GM12878 (cell line): Measurements from ENCODE around the gene SMIM43. TPM values are rescaled to one million over a fixed set of nuclear protein-coding genes. Genes with fewer than 3 reads are reported as not detected.

Experiments
- BCL11A ChIP-seq: IDR thresholded peaks from 2 replicates; pipeline ENCODE4 v1.6.1; 2011; ENCODE audit warnings: low read depth, low read length
- BHLHE40 ChIP-seq, 2 experiments: fragments of 450-650 bp in 1 of 2; IDR thresholded peaks; 2 replicates each; pipeline ENCODE4 v1.6.1; 2011 to 2017; ENCODE audit warnings: low read depth in 2 of 2, borderline replicate concordance in 1 of 2, improper control_type of control experiment in 1 of 2, low read length in 1 of 2, mild to moderate bottlenecking in 1 of 2
- CHD1 ChIP-seq: IDR thresholded peaks from 2 replicates; pipeline ENCODE4 v1.6.1; 2012; ENCODE audit warnings: low read depth, low read length, improper control_type of control experiment
- CTCF ChIP-seq, 3 experiments: IDR thresholded peaks in 2 of 3; conservative IDR thresholded peaks in 1 of 3; 2 replicates each; pipeline ENCODE4 v1.5.1; 2011; ENCODE audit warnings: low read depth in 3 of 3, low read length in 3 of 3, mild to moderate bottlenecking in 3 of 3, control low read depth in 2 of 3, moderate library complexity in 2 of 3, inconsistent platforms in 1 of 3, mixed read lengths in 1 of 3; ENCODE audit not compliant: control insufficient read depth in 2 of 3, insufficient read depth in 1 of 3; ENCODE audit errors: extremely low read depth in 1 of 3
- DPF2 ChIP-seq: fragments of 450-650 bp; IDR thresholded peaks from 2 replicates; pipeline ENCODE4 v1.6.1; 2017; ENCODE audit warnings: mild to moderate bottlenecking
- EP300 ChIP-seq, 2 experiments: fragments of 150-350 bp in 1 of 2; IDR thresholded peaks; 2 replicates each; pipeline ENCODE4 v1.6.1; 2011 to 2012; ENCODE audit warnings: low read depth in 2 of 2, low read length in 2 of 2, borderline replicate concordance in 1 of 2, improper control_type of control experiment in 1 of 2, inconsistent platforms in 1 of 2; ENCODE audit not compliant: control insufficient read depth in 1 of 2
- FOXM1 ChIP-seq: IDR thresholded peaks from 2 replicates; pipeline ENCODE4 v1.6.1; 2012; ENCODE audit warnings: low read depth, mild to moderate bottlenecking, inconsistent platforms, low read length, moderate library complexity
- IKZF2 ChIP-seq, 2 experiments: fragments of 450-650 bp; IDR thresholded peaks; 2 replicates each; pipeline ENCODE4 v1.6.1; 2017; ENCODE audit warnings: mild to moderate bottlenecking in 2 of 2, moderate library complexity in 2 of 2
- IRF3 ChIP-seq: fragments of 450-650 bp; IDR thresholded peaks from 2 replicates; pipeline ENCODE4 v1.6.1; 2014; ENCODE audit warnings: mild to moderate bottlenecking
- JUND ChIP-seq: IDR thresholded peaks from 2 replicates; pipeline ENCODE4 v1.6.1; 2012; ENCODE audit warnings: low read depth, mild to moderate bottlenecking, low read length, improper control_type of control experiment, moderate library complexity
- KAT2A ChIP-seq: conservative IDR thresholded peaks from 2 replicates; pipeline ENCODE4 v1.6.1; 2011; ENCODE audit warnings: low read depth, low read length; ENCODE audit not compliant: control insufficient read depth
- KLF5 ChIP-seq: fragments of 450-650 bp; IDR thresholded peaks from 2 replicates; pipeline ENCODE4 v1.6.1; 2014; ENCODE audit warnings: mild to moderate bottlenecking; ENCODE audit not compliant: partially characterized antibody
- POU2F2 ChIP-seq: IDR thresholded peaks from 3 replicates; pipeline ENCODE4 v1.6.1; 2011; ENCODE audit warnings: low read depth, mild to moderate bottlenecking, low read length, borderline replicate concordance
- RB1 ChIP-seq: fragments of 450-650 bp; formaldehyde crosslinking; IDR thresholded peaks from 2 replicates; pipeline ENCODE4 v1.6.1; 2017; ENCODE audit warnings: mild to moderate bottlenecking, borderline replicate concordance
- SMAD1 ChIP-seq: fragments of 450-650 bp; IDR thresholded peaks from 2 replicates; pipeline ENCODE4 v1.6.1; 2018; ENCODE audit warnings: mild to moderate bottlenecking, low read depth; ENCODE audit not compliant: partially characterized antibody
- SMC3 ChIP-seq: IDR thresholded peaks from 2 replicates; pipeline ENCODE4 v1.6.1; 2011; ENCODE audit warnings: low read length, improper control_type of control experiment, borderline replicate concordance
- TARDBP ChIP-seq: IDR thresholded peaks from 2 replicates; pipeline ENCODE4 v1.6.1; 2016; ENCODE audit warnings: borderline replicate concordance
- TBL1XR1 ChIP-seq: IDR thresholded peaks from 2 replicates; pipeline ENCODE4 v1.6.1; 2012; ENCODE audit warnings: low read depth, low read length, improper control_type of control experiment
- USF2 ChIP-seq: IDR thresholded peaks from 2 replicates; pipeline ENCODE4 v1.6.1; 2011; ENCODE audit warnings: low read depth, low read length, improper control_type of control experiment, borderline replicate concordance
- YY1 ChIP-seq: IDR thresholded peaks from 2 replicates; pipeline ENCODE4 v1.6.1; 2011; ENCODE audit warnings: low read depth, mild to moderate bottlenecking, low read length
- ZNF384 ChIP-seq: IDR thresholded peaks from 2 replicates; pipeline ENCODE4 v1.6.1; 2012; ENCODE audit warnings: low read depth, mild to moderate bottlenecking, low read length, improper control_type of control experiment, borderline replicate concordance
- ZNF687 ChIP-seq: fragments of 450-650 bp; IDR thresholded peaks from 2 replicates; pipeline ENCODE4 v1.6.1; 2017; ENCODE audit warnings: mild to moderate bottlenecking, moderate library complexity
- polyA plus RNA-seq, 11 experiments: library from polyadenylated mRNA; depleted of rRNA in 4 of 11; unstranded in 6 of 11; stranded (reverse) in 5 of 11; fragments of >200 nt; fragmentation: Nextera tagmentation in 4 of 11; fragmentation: Illumina TruSeq in 1 of 11; extraction: Ambion mirVana in 4 of 11; extraction: Trizol in 1 of 11; gene quantifications; 1 replicate in 1 of 11; 2 replicates in 10 of 11; pipeline versions ENCODE4 v1.2.1 to v1.2.3, GENCODE V29; 2011 to 2016; ENCODE audit warnings: inconsistent platforms in 2 of 11, missing spikeins in 2 of 11, low read depth in 1 of 11
- total RNA-seq, 4 experiments: library from RNA; depleted of rRNA in 3 of 4; stranded (reverse); fragments of >200 nt in 3 of 4; fragmentation: Illumina TruSeq in 1 of 4; extraction: Trizol in 1 of 4; gene quantifications; 2 replicates each; pipeline versions ENCODE4 v1.2.1 to v1.2.3, GENCODE V29; 2013 to 2021

The SMIM43 gene
- total and polyA plus RNA-seq, 10 of the 15 experiments (the other 5 are each of a cell fraction or from before 2014, with no cell fraction given): 0.12 TPM; not detected in 9

- TF ChIP-seq TBL1XR1 (no peak), CTCF (IDR thresholded peaks at IDR 0.05 in 2 of 3, conservative IDR thresholded peaks at IDR 0.05 in 1 of 3; ENCODE audit: control insufficient read depth in 2 of 3, extremely low read depth in 1 of 3, insufficient read depth in 1 of 3, low read depth in 3 of 3, low read length in 3 of 3) (no peak), EP300 (IDR thresholded peaks at IDR 0.05; ENCODE audit: borderline replicate concordance in 1 of 2, control insufficient read depth in 1 of 2, low read depth in 2 of 2, low read length in 2 of 2) (peak; percentile 36 to 51; a peak in 2 of 4 replicates), SMC3 (no peak), KLF5 (no peak), KAT2A (no peak), IRF3 (no peak), BHLHE40 (IDR thresholded peaks at IDR 0.05; ENCODE audit: borderline replicate concordance in 1 of 2, low read depth in 2 of 2, low read length in 1 of 2) (0 out of 4 replicates have a peak, but pooled peaks of 1 of the 2 experiments have one; percentile 9), IKZF2 (IDR thresholded peaks at IDR 0.05) (no peak), SMAD1 (no peak), JUND (no peak), ZNF384 (no peak), FOXM1 (0 out of 2 replicates have a peak, but pooled peaks have one; percentile 17), YY1 (no peak), CHD1 (no peak), ZNF687 (no peak), BCL11A (no peak), POU2F2 (no peak), USF2 (no peak), RB1 (no peak), TARDBP (no peak), DPF2 (0 out of 2 replicates have a peak, but pooled peaks have one; percentile 49)
These were observed 11.8 kb upstream of the SMIM43 start (continued) for GRCh38 chr4:121776610-121777401.
